ENCODE measurements around the gene SPEF2.
A peak's percentile ranks its signal among the peaks of the same experiment; 100 is the strongest.
"Not testable (repeated sequence)": the region's sequence is repeated elsewhere in the genome, so short reads cannot be mapped to it uniquely, and the experiment has no call there.

The SPEF2 gene

DNA sequence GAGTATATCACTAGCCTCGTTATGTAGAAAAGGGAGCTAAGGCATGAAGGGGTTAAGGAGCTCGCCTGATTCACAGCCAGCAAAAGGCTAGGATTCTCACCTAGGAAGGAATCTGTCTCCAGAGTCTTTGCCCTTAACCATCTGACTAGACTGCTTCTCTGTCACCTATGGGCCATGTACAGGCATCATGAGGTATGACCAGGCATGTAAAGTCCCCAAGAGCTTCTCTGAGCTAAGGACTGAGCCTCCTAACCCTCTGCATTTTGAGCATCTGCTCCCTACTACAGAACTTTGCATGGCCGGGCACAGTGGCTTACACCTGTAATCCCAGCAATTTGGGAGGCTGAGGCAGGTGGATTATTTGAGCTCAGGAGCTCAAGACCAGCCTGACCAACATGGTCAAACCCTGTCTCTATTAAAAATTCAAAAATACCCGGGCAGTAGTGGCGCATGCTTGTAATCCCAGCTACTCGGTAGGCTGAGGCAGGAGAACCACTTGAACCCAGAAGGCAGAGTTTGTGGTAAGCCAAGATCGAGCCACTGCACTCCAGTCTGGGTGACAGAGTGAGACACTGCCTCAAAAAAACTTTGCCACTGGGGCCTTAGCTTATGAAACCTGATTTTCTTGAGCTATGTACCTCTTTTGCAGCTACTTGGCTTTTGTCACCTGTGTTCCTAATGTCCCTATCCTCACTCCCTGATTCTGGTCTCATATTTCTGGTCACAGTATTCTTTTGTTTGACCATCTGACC is 205.9 kb downstream of the SPEF2 start:
- DNase-seq (ENCODE audit: low spot score), result no peak

- no peak for DNase-seq (ENCODE audit: low spot score)
These were observed 208.4 kb downstream of the SPEF2 start for GRCh38 chr5:35826056-35826455.

DNA sequence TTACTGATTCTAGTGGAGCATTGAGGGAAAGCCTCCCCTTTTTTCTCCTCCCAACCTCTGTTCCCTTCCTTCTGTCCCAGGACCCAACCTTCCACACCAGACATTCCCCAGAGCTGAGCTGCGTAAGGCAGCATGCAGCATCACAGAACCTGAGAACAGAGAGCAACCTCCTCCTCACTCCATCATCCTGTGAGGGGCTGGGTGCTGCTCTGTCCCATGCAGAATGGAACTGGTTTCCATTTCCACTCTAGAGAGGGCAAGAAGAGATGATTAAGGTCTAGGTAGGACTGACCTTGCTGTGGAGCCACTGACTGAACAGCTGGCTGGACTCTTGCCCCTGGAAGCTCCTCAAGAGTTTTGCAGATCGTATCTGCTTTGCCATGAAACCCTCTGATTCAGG is 208.9 kb downstream of the SPEF2 start:
- no peak for DNase-seq (ENCODE audit: low spot score)

GRCh38 chr5:35828082-35828598 is 210.5 kb downstream of the SPEF2 start:
- no peak for DNase-seq (ENCODE audit: low spot score)

DNA sequence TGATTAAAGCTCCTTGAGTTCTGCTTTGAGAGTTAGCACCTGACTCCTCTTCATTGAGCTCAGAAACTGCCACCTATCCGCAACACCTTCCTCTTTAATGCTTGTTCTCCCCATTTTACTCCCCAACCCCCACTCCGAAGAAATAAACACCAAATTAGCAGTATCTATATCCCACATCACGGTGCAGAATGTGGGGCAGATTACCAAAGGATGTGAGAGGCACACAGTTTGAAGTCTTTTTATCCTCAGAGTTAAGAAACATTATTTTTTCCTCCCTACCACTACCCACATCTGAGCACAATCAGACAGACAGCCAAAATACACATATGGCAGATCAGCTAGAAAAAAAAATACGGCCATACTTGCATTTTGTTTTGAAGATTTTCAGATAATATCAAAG is 212.9 kb downstream of the SPEF2 start:
- peak; percentile 84 for DNase-seq (ENCODE audit: low spot score)

DNA sequence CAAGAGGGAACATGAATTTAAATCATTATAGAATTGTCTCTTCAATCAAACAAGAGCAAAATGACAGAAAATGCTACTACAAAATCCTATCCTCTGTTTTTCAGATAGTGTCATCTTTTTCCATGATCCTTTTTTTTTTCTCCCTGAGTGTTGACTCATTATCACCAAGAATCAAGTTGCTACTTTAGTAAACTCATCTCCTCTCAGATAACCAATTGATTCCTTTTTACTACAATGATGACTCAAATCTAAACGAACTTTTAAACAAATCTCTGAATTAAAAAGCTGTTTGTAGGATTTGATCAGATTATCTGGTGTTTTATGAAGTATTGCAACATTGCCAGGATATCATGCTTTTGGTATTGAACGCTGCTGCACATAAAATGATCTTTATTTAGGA is 215.1 kb downstream of the SPEF2 start:
- DNase-seq (ENCODE audit: low spot score), result no peak

GRCh38 chr5:35833224-35833623 is 215.6 kb downstream of the SPEF2 start:
- DNase-seq (ENCODE audit: low spot score), result no peak

DNA sequence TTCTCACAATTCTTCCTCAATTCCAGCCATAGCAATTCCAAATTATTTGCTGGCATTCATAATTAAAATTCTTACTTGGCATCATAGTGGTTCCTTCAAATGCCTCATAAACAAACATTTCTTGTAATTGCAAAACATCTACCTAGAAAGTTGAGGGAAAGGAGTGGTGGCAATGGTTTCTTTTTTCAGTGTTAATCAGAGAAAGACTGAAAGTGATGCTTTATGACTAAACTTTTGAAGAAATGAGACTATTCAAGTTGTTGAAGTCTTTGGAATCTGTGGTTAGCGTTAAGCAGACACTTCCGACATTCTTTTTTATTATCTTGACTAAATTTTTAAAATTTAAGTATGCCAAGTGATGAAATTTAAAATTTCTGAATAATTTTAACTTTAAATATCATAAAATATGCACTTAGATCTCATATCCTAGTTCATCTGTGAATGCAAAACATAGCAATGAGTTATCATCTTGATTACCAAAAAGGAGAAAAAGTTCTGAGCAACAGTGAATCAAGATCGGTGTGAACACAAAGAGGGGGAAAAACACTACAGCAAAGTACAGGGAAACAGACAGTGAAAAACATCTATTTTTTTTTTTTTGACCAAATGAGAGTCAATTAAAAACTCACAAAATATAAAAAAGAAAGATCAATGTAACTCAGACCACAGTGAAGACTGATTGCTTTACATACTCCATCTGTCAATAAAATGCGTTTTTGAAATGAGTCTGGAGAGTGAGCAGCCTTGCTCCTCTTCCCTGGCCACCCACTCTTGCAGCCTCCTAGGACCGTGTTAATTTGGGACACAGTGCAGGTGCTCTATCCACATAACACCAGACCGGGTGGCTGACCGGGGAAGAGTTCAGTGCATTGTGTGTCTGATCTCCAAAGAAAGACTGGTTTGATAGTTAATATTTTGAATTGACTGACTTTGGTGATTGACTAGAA is 218.4 kb downstream of the SPEF2 start:
- no peak for DNase-seq (ENCODE audit: low spot score)

GRCh38 chr5:35838370-35839042 is 220.8 kb downstream of the SPEF2 start:
- no peak for DNase-seq (ENCODE audit: low spot score)

DNA sequence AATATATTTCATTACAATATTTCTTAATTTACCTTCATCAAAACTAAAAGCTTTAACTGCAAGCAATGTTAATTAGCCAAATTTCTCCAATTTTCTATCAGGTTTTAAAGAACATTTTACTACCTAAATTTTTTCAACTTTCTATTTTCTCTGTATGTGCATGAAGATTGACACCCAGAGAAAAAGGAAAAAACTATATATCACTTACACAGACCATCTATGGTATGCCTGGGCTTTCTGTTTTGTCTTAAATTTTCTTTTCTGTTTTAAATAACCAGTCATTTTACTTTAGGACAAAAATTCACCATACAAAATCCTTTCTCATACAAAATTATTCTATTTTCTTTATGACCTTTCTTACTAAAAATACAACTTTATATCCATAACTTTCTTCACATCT is 225.2 kb downstream of the SPEF2 start:
- DNase-seq (ENCODE audit: low spot score), result no peak

DNA sequence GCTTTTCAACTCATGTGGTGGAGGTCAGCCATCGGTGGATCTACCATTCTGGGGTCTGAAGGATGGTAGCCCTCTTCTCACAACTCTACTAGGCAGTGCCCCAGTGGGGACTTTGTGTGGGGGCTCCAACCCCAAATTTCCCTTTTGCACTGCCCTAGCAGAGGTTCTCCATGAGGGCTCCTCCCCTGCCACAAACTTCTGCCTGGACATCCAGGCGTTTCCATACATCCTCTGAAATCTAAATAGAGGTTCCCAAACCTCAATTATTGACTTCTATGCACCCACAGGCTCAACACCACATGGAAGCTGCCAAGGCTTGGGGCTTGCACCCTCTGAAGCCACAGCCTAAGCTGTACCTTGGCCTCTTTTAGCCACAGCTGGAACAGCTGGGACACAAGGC is 227.8 kb downstream of the SPEF2 start:
- not testable (repeated sequence) for DNase-seq (ENCODE audit: low spot score)

- DNase-seq (ENCODE audit: low spot score), result no peak
These were observed 229.8 kb downstream of the SPEF2 start for GRCh38 chr5:35847491-35847890.

DNA sequence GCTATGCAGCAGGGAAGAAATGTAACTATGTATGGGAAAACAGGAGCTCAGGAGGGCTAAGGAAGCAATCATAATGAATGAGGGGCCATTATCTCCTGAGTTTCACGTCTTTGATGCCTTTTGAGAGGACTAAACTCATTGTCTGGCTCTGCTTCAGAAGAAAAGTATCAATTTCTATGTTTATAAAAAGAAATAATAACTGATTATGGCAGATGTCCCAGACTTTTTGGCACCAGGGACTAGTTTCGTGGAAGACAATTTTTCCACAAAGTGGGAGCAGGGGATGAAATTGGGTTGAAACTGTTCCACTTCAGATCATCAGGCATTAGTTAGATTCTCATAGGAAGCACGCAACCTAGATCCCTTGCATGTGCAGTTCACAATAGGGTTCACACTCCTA is 230.3 kb downstream of the SPEF2 start:
- DNase-seq (ENCODE audit: low spot score), result no peak

GRCh38 chr5:35849860-35850259 is 232.2 kb downstream of the SPEF2 start:
- no peak for DNase-seq (ENCODE audit: low spot score)

GRCh38 chr5:35850967-35851680 is 233.5 kb downstream of the SPEF2 start:
- no peak for DNase-seq (ENCODE audit: low spot score)

DNA sequence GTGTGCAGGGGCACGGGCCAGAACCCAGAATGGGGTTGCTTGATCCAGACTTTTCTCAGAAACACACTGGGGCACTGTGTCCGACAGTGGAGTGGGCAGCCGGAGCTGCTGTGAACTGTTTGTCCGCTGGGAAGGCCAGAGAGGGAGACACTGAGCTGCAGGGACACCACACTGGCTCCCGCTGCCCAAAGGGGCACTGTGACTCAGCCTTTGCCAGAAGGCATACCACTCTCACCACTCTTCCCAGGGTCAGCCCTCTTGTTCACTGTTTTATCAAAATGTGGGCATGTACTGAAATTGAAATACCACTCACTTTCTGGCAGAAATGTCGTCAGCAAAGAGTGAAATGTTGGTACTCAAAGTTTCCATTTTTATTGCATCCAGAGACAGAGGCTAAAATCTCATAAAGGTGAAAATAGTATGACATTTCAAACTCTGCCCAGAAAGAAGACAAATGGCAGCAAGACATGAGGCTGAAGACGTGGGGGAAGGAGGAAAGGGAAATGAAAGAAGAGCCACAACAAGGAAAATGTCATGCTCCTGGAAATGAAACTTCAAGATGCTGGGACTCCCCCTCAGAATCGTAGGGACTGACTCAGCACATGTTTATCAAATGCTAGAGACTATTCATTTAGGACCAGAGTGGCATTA is 234.5 kb downstream of the SPEF2 start:
- DNase-seq (ENCODE audit: low spot score), result peak; percentile 69

DNA sequence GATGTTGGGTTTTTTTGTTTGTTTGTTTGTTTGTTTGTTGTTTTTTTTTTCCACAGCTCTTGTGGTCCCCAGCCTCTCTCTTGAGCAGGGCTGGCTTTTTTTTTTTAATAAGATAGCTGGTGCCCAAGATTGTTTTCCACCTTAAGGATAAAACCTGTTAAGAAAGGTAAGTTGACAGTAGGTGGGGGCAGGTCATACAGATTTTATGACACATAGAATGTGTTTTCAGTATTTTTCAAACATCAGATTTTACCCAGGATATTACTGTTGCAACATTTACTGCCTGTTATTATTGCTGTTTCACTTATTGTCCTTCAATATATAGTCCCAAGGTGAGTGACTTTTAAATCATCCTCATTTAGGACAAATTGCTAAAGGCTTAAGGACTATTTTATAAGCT is 235.1 kb downstream of the SPEF2 start:
- no peak for DNase-seq (ENCODE audit: low spot score)

- peak; percentile 82 for DNase-seq (ENCODE audit: low spot score)
These were observed 236.0 kb downstream of the SPEF2 start for GRCh38 chr5:35853631-35854030.

- DNase-seq (ENCODE audit: low spot score), result peak; percentile 94
These were observed 236.6 kb downstream of the SPEF2 start for GRCh38 chr5:35854248-35854647.

DNA sequence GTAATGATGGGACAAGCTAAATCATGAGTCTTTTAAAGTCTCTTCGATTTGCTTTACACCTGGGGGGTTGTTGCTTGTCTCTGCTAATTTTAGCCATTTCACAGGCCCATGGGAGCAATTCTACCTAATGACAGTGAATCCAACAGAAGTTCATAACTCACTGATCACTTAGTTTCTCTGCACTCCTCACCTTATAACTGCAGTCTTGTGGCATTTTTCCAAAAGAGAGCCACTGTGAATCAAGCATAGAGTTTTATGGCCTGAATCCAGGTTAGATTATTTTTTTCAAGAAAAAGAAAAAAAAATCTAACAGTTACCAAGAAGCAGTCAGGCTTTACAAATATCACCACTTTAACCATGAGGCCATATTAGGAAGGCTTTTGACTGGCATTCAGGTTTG is 237.5 kb downstream of the SPEF2 start:
- no peak for DNase-seq (ENCODE audit: low spot score)

GRCh38 chr5:35856186-35856764 is 238.6 kb downstream of the SPEF2 start:
- DNase-seq (ENCODE audit: low spot score), result not testable (repeated sequence)

Data from CD4-positive, alpha-beta T cell treated with Interleukin-6 at 100 ng/mL for 8 hours (primary cell).